DOHH2 (cell line): ENCODE data around the gene RNF20.

ENCODE experiments used
- H3F3A ChIP-seq: fragments of 200-600 bp; sonication (generic), shearing (Covaris generic); 2 replicates; pipeline ENCODE4 v1.6.0; 2016; ENCODE audit warnings: antibody characterized with exemption, mild to moderate bottlenecking; ENCODE audit not compliant: control insufficient read depth, insufficient read depth
- H3K27ac ChIP-seq: fragments of 200-600 bp; sonication (generic); 2 replicates; pipeline ENCODE4 v1.5.1; 2014; ENCODE audit warnings: low read depth, mild to moderate bottlenecking, low read length, moderate library complexity
- H3K27me3 ChIP-seq: fragments of 200-600 bp; sonication (generic); 2 replicates; pipeline ENCODE4 v1.6.1; 2014; ENCODE audit warnings: mild to moderate bottlenecking, low read length, mixed read lengths; ENCODE audit not compliant: control insufficient read depth
- H3K36me3 ChIP-seq: fragments of 200-600 bp; sonication (generic); 2 replicates; pipeline ENCODE4 v1.6.1; 2014; ENCODE audit warnings: mild to moderate bottlenecking, low read length, moderate library complexity, mixed read lengths; ENCODE audit not compliant: control insufficient read depth
- H3K4me1 ChIP-seq: fragments of 200-600 bp; sonication (generic); 2 replicates; pipeline ENCODE4 v1.6.1; 2014; ENCODE audit warnings: mild to moderate bottlenecking, low read length, mixed read lengths; ENCODE audit not compliant: control insufficient read depth
- H3K4me2 ChIP-seq: fragments of 200-600 bp; sonication (generic); 2 replicates; pipeline ENCODE4 v1.6.0; 2014; ENCODE audit warnings: mild to moderate bottlenecking, low read length, moderate library complexity
- H3K4me3 ChIP-seq: fragments of 200-600 bp; sonication (generic); 2 replicates; pipeline ENCODE4 v1.5.1; 2014; ENCODE audit warnings: mild to moderate bottlenecking, low read length, mixed read lengths
- H3K79me2 ChIP-seq: fragments of 200-600 bp; sonication (generic); 2 replicates; pipeline ENCODE4 v1.6.1; 2014; ENCODE audit warnings: mild to moderate bottlenecking, low read length, mixed read lengths; ENCODE audit not compliant: control insufficient read depth
- H3K9me2 ChIP-seq: fragments of 200-600 bp; sonication (generic); replicated peaks from 2 replicates; pipeline ENCODE4 v1.6.1; 2014; ENCODE audit warnings: mild to moderate bottlenecking, low read length, mixed read lengths; ENCODE audit not compliant: control insufficient read depth
- H3K9me3 ChIP-seq: fragments of 200-600 bp; sonication (generic); 2 replicates; pipeline ENCODE4 v1.6.1; 2014; ENCODE audit warnings: antibody characterized with exemption, low read length, mixed read lengths; ENCODE audit not compliant: control insufficient read depth, insufficient read depth
- H4K20me1 ChIP-seq: fragments of 200-600 bp; sonication (generic); 2 replicates; pipeline ENCODE4 v1.6.0; 2014; ENCODE audit warnings: low read depth, mild to moderate bottlenecking, antibody characterized with exemption, low read length, moderate library complexity; ENCODE audit not compliant: control insufficient read depth, insufficient read depth
- CTCF ChIP-seq: fragments of 200-600 bp; sonication (generic); IDR thresholded peaks from one replicate; pipeline ENCODE4 v1.5.1; 2014; ENCODE audit warnings: antibody characterized with exemption, mild to moderate bottlenecking, low read depth, low read length; ENCODE audit not compliant: poor library complexity, severe bottlenecking
- EZH2phosphoT487 ChIP-seq: fragments of 200-600 bp; sonication (generic); IDR thresholded peaks from 2 replicates; pipeline ENCODE4 v1.6.1; 2017; ENCODE audit warnings: borderline replicate concordance, mild to moderate bottlenecking, antibody characterized with exemption, low read length, moderate library complexity, mixed read lengths

Gene RNF20

GRCh38 chr9:101566904-101567724, 33.5 kb downstream of the RNF20 start:
- no peaks in the 10 kb centered on the region for H3K4me1 ChIP-seq
- no peaks in the 10 kb centered on the region for H4K20me1 ChIP-seq
- H3K27me3 ChIP-seq, result no peaks in the 10 kb centered on the region
- H3K9me2 ChIP-seq, result no peaks in the 10 kb centered on the region
- H3K27ac ChIP-seq, result no peak overlapping the region
- H3K79me2 ChIP-seq, result no peaks in the 10 kb centered on the region
- TF ChIP-seq CTCF, result peak; percentile 62
- TF ChIP-seq EZH2phosphoT487, result no peak
- no peaks in the 10 kb centered on the region for H3F3A ChIP-seq
- no peak overlapping the region for H3K4me2 ChIP-seq
- peaks cover 46% of the 10 kb centered on the region for H3K36me3 ChIP-seq
- H3K9me3 ChIP-seq, result no peaks in the 10 kb centered on the region
- H3K4me3 ChIP-seq, result no peak overlapping the region

- TF ChIP-seq EZH2phosphoT487 (no peak), CTCF (no peak)
- no peak overlapping the region for H3K4me2 ChIP-seq
Observed at GRCh38 chr9:101567725-101568350, 34.2 kb downstream of the RNF20 start.

GRCh38 chr9:101569741-101570501, 36.3 kb downstream of the RNF20 start:
- Histone ChIP-seq H3K4me3 (no peak overlapping the region), H3F3A (no peaks in the 10 kb centered on the region), H3K9me2 (no peaks in the 10 kb centered on the region), H3K4me1 (no peaks in the 10 kb centered on the region), H3K79me2 (no peaks in the 10 kb centered on the region), H4K20me1 (no peaks in the 10 kb centered on the region), H3K9me3 (no peaks in the 10 kb centered on the region), H3K27ac (no peak overlapping the region), H3K4me2 (no peak overlapping the region), H3K27me3 (no peaks in the 10 kb centered on the region), H3K36me3 (peaks cover 21% of the 10 kb centered on the region)
- TF ChIP-seq EZH2phosphoT487 (no peak), CTCF (no peak)

More at GRCh38 chr9:101567725-101568350, 34.2 kb downstream of the RNF20 start:
- no peaks in the 10 kb centered on the region for H3K27me3 ChIP-seq
- no peak overlapping the region for H3K4me3 ChIP-seq
- H3K36me3 ChIP-seq, result peaks cover 39% of the 10 kb centered on the region
- H3K4me1 ChIP-seq, result no peaks in the 10 kb centered on the region
- no peaks in the 10 kb centered on the region for H3K9me3 ChIP-seq
- no peak overlapping the region for H3K27ac ChIP-seq
- no peaks in the 10 kb centered on the region for H3K9me2 ChIP-seq
- no peaks in the 10 kb centered on the region for H4K20me1 ChIP-seq
- no peaks in the 10 kb centered on the region for H3K79me2 ChIP-seq
- no peaks in the 10 kb centered on the region for H3F3A ChIP-seq
